H1 (cell line): ENCODE results near the gene DENND2A. TPM values are rescaled to one million over a fixed set of nuclear protein-coding genes. Genes with fewer than 3 reads are reported as not detected.

Experiments
- CTCF ChIP-seq, 3 experiments: IDR thresholded peaks; 1 replicate in 2 of 3; 2 replicates in 1 of 3; pipeline versions ENCODE4 v1.5.1 to v1.6.1; 2011; ENCODE audit warnings: low read length in 3 of 3, mild to moderate bottlenecking in 3 of 3, inconsistent platforms in 2 of 3, low read depth in 1 of 3, moderate library complexity in 1 of 3; ENCODE audit not compliant: insufficient read depth in 1 of 3; ENCODE audit errors: control extremely low read depth in 1 of 3
- polyA plus RNA-seq, 7 experiments: library from polyadenylated mRNA; depleted of rRNA in 3 of 7; stranded (reverse) in 5 of 7; unstranded in 2 of 7; fragments of >200 nt in 5 of 7; fragments of 200-250 nt in 2 of 7; gene quantifications; 1 replicate in 5 of 7; 2 replicates in 1 of 7; 4 replicates in 1 of 7; pipeline versions ENCODE4 v1.2.1 to v1.2.3, GENCODE V29; 2011 to 2013; ENCODE audit warnings: missing spikeins in 2 of 7, mixed read lengths in 2 of 7
- total RNA-seq: library from RNA; stranded (reverse); fragmentation: NEBNext Ultra II Directional; extraction: Animal tissue kit (Norgen Biotek cat#: 25700); gene quantifications from 2 replicates; pipeline ENCODE4 v1.2.1, GENCODE V29; 2021

DENND2A gene
- total and polyA plus RNA-seq, 2 of the 8 experiments (the other 6 are each of a cell fraction or from before 2014, with no cell fraction given): 5.0 to 13.0 TPM

- TF ChIP-seq CTCF (IDR thresholded peaks at IDR 0.05; ENCODE audit: control extremely low read depth in 1 of 3, insufficient read depth in 1 of 3, low read depth in 1 of 3, low read length in 3 of 3): no peak
- TF ChIP-seq, all 59 proteins: peak for 0
These were observed 16.0 kb downstream of the DENND2A start (continued) for GRCh38 chr7:140624392-140625191.
